ENCODE measurements around the gene CEP78.

DNA sequence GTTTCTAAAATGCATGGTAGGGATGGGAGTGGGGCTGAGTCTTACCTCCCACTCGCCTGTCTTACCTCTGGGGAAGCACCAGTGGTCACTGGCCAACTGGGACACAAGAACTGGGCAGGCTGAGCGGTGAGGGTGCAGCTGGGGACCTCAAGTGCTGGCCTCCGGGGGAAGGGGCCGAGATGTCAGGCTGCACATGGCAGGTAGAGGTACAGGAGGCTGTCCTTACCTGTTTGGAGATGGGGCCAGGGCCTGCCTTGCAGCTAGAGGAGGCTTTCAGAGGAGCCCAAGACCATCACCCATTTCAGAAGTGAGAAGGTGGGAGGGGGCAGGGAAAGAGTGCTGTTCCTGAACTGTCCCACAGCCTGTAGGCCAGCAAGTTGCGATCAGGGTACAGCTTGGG is 75.2 kb downstream of the CEP78 start:
- TF ChIP-seq, protein P1, sequence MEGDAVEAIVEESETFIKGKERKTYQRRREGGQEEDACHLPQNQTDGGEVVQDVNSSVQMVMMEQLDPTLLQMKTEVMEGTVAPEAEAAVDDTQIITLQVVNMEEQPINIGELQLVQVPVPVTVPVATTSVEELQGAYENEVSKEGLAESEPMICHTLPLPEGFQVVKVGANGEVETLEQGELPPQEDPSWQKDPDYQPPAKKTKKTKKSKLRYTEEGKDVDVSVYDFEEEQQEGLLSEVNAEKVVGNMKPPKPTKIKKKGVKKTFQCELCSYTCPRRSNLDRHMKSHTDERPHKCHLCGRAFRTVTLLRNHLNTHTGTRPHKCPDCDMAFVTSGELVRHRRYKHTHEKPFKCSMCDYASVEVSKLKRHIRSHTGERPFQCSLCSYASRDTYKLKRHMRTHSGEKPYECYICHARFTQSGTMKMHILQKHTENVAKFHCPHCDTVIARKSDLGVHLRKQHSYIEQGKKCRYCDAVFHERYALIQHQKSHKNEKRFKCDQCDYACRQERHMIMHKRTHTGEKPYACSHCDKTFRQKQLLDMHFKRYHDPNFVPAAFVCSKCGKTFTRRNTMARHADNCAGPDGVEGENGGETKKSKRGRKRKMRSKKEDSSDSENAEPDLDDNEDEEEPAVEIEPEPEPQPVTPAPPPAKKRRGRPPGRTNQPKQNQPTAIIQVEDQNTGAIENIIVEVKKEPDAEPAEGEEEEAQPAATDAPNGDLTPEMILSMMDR (conservative IDR thresholded peaks at IDR 0.05; ENCODE audit: low read length), result no peak
- TF ChIP-seq EZH2phosphoT487 (IDR thresholded peaks at IDR 0.05; ENCODE audit: borderline replicate concordance), result no peak

Data from Loucy (cell line).